ES-I3 (cell line): Measurements from ENCODE around the gene GPR132.
"Not testable (repeated sequence)": the region's sequence is repeated elsewhere in the genome, so short reads cannot be mapped to it uniquely, and the experiment has no call there.

Experiments
- H3K36me3 ChIP-seq: 2 replicates; pipeline ENCODE4 v1.6.1; 2013; ENCODE audit warnings: mild to moderate bottlenecking, low read length, control low read depth, moderate library complexity; ENCODE audit not compliant: insufficient read depth
- H3K4me1 ChIP-seq: 2 replicates; pipeline ENCODE4 v1.6.1; 2013; ENCODE audit warnings: mild to moderate bottlenecking, control low read depth, low read length; ENCODE audit not compliant: insufficient read depth
- H3K9ac ChIP-seq: 2 replicates; pipeline ENCODE4 v1.6.1; 2013; ENCODE audit warnings: low read depth, mild to moderate bottlenecking, low read length, moderate library complexity
- H3K9me3 ChIP-seq: 2 replicates; pipeline ENCODE4 v1.6.1; 2013; ENCODE audit warnings: mild to moderate bottlenecking, low read length, moderate library complexity; ENCODE audit not compliant: control insufficient read depth, insufficient read depth

Gene GPR132

GRCh38 chr14:105064001-105064400 is 1.2 kb downstream of the GPR132 start:
- H3K4me1 ChIP-seq: no peaks in the 10 kb centered on the region
- no peaks in the 10 kb centered on the region for H3K36me3 ChIP-seq
- H3K9ac ChIP-seq: no peak overlapping the region
- H3K9me3 ChIP-seq: no peaks in the 10 kb centered on the region

- H3K36me3 ChIP-seq, H3K4me1 ChIP-seq, H3K9me3 ChIP-seq, H3K9ac ChIP-seq: not testable (repeated sequence)
Measured at GRCh38 chr14:105063506-105063905, 1.7 kb downstream of the GPR132 start.

GRCh38 chr14:105063056-105063455 is 2.2 kb downstream of the GPR132 start:
- Histone ChIP-seq H3K4me1 (no peaks in the 10 kb centered on the region), H3K9ac (no peak overlapping the region), H3K36me3 (no peaks in the 10 kb centered on the region)

GRCh38 chr14:105062048-105062433 is 3.2 kb downstream of the GPR132 start:
- no peak overlapping the region for H3K9ac ChIP-seq
- no peaks in the 10 kb centered on the region for H3K9me3 ChIP-seq
- no peaks in the 10 kb centered on the region for H3K36me3 ChIP-seq
- H3K4me1 ChIP-seq: no peaks in the 10 kb centered on the region

More at GRCh38 chr14:105063056-105063455, 2.2 kb downstream of the GPR132 start:
- H3K9me3 ChIP-seq: no peaks in the 10 kb centered on the region

GRCh38 chr14:105061428-105062047 is 3.7 kb downstream of the GPR132 start:
- H3K4me1 ChIP-seq: no peaks in the 10 kb centered on the region
- no peaks in the 10 kb centered on the region for H3K36me3 ChIP-seq
- H3K9me3 ChIP-seq: no peaks in the 10 kb centered on the region
- no peak overlapping the region for H3K9ac ChIP-seq

GRCh38 chr14:105060751-105061427 is 4.3 kb downstream of the GPR132 start:
- no peak overlapping the region for H3K9ac ChIP-seq
- H3K36me3 ChIP-seq: no peaks in the 10 kb centered on the region
- no peaks in the 10 kb centered on the region; the same call in 1 of the 2 replicates for H3K4me1 ChIP-seq
- no peaks in the 10 kb centered on the region for H3K9me3 ChIP-seq

GRCh38 chr14:105059925-105060565 is 5.2 kb downstream of the GPR132 start:
- Histone ChIP-seq H3K4me1 (no peaks in the 10 kb centered on the region; the same call in 1 of the 2 replicates), H3K36me3 (no peaks in the 10 kb centered on the region), H3K9ac (no peak overlapping the region)

GRCh38 chr14:105059035-105059924 is 6.0 kb downstream of the GPR132 start:
- no peaks in the 10 kb centered on the region for H3K36me3 ChIP-seq
- no peaks in the 10 kb centered on the region; the same call in 1 of the 2 replicates for H3K4me1 ChIP-seq
- no peaks in the 10 kb centered on the region for H3K9me3 ChIP-seq
- no peak overlapping the region for H3K9ac ChIP-seq

More at GRCh38 chr14:105059925-105060565, 5.2 kb downstream of the GPR132 start:
- no peaks in the 10 kb centered on the region for H3K9me3 ChIP-seq

GRCh38 chr14:105058521-105059034 is 6.7 kb downstream of the GPR132 start:
- H3K4me1 ChIP-seq: no peaks in the 10 kb centered on the region; the same call in 1 of the 2 replicates
- H3K36me3 ChIP-seq: no peaks in the 10 kb centered on the region
- no peaks in the 10 kb centered on the region for H3K9me3 ChIP-seq
- no peak overlapping the region for H3K9ac ChIP-seq

- no peaks in the 10 kb centered on the region for H3K36me3 ChIP-seq
- H3K9ac ChIP-seq: no peak overlapping the region
- no peaks in the 10 kb centered on the region; the same call in 1 of the 2 replicates for H3K4me1 ChIP-seq
- no peaks in the 10 kb centered on the region for H3K9me3 ChIP-seq
Measured at GRCh38 chr14:105056303-105056831, 8.9 kb downstream of the GPR132 start.

- no peaks in the 10 kb centered on the region for H3K36me3 ChIP-seq
- H3K9me3 ChIP-seq: no peaks in the 10 kb centered on the region
- H3K4me1 ChIP-seq: no peaks in the 10 kb centered on the region; the same call in 1 of the 2 replicates
- H3K9ac ChIP-seq: no peak overlapping the region
Measured at GRCh38 chr14:105055736-105056302, 9.4 kb downstream of the GPR132 start.

GRCh38 chr14:105055334-105055733 is 9.9 kb downstream of the GPR132 start:
- Histone ChIP-seq H3K4me1 (no peaks in the 10 kb centered on the region; the same call in 1 of the 2 replicates), H3K36me3 (no peaks in the 10 kb centered on the region), H3K9me3 (no peaks in the 10 kb centered on the region), H3K9ac (no peak overlapping the region)

- H3K36me3 ChIP-seq: no peaks in the 10 kb centered on the region
Measured at GRCh38 chr14:105053996-105054395, 11.2 kb downstream of the GPR132 start.

More at GRCh38 chr14:105053996-105054395, 11.2 kb downstream of the GPR132 start:
- H3K4me1 ChIP-seq: no peaks in the 10 kb centered on the region; the same call in 1 of the 2 replicates
- H3K9me3 ChIP-seq: no peaks in the 10 kb centered on the region
- H3K9ac ChIP-seq: no peak overlapping the region
